HCT116 (cell line): ENCODE data around the gene SLC35F3. TPM values are rescaled to one million over a fixed set of nuclear protein-coding genes. Genes with fewer than 3 reads are reported as not detected.
"Not testable (repeated sequence)": the region's sequence is repeated elsewhere in the genome, so short reads cannot be mapped to it uniquely, and the experiment has no call there.

ENCODE experiments used
- ATAC-seq: fragments of 200-7000 bp; cut with Tn5 transposase; 2 replicates; pipeline ENCODE4 v1.9.1; 2020; ENCODE audit warnings: mild to moderate bottlenecking, moderate library complexity
- BruUV-seq: library from RNA; stranded (reverse); fragments of 400-500 nt; replicated peaks from 2 replicates; lab custom pipeline; 2021; lab: Mats Ljungman, UMichigan
- CTCF ChIA-PET: fragments of 300-600 bp; sonication (Branson Sonifier 250); formaldehyde crosslinking; loops from one replicate; lab custom pipeline; 2021; ENCODE audit warnings: antibody characterized with exemption; lab: Charles Lee
- POLR2A ChIA-PET: fragments of 300-600, 350-600 bp; sonication (Branson Sonifier 250); formaldehyde crosslinking; loops from one replicate; lab custom pipeline; 2021; ENCODE audit warnings: antibody characterized with exemption; lab: Charles Lee
- RAD21 ChIA-PET, 2 experiments: fragments of 300-600 bp; sonication (Branson Sonifier 250); formaldehyde crosslinking; loops; one replicate each; lab custom pipeline; 2023; ENCODE audit warnings: low total read pairs in 2 of 2; ENCODE audit not compliant: uncharacterized antibody in 2 of 2, unreplicated experiment in 2 of 2, low non-redundant PET in 1 of 2; lab: Charles Lee
- DNase-seq: peaks from one replicate; pipeline ENCODE4 v3.0.0-alpha.2; 2010; ENCODE audit warnings: low read depth, low spot score
- H2AFZ ChIP-seq: fragments of 200-600 bp; shearing (Covaris generic), sonication (generic); 2 replicates; pipeline ENCODE4 v1.6.1; 2017; ENCODE audit warnings: low read depth, mixed run types, mixed read lengths, antibody characterized with exemption, low read length; ENCODE audit not compliant: poor library complexity, severe bottlenecking
- H3K27ac ChIP-seq: 2 replicates; pipeline ENCODE4 v1.5.1; 2012; ENCODE audit warnings: low read depth, low read length
- H3K27me3 ChIP-seq: fragments of 200-600 bp; sonication (generic); 2 replicates; pipeline ENCODE4 v1.6.1; 2016; ENCODE audit warnings: mixed run types, low read length, mixed read lengths; ENCODE audit not compliant: insufficient read depth
- H3K36me3 ChIP-seq, 2 experiments: fragments of 200-500 bp in 1 of 2; fragments of 200-600 bp in 1 of 2; sonication (Bioruptor generic) in 1 of 2; sonication (generic) in 1 of 2; 2 replicates each; pipeline versions ENCODE4 v1.5.1 to v1.6.1; 2014 to 2016; ENCODE audit warnings: low read length in 2 of 2, inconsistent platforms in 1 of 2, mixed read lengths in 1 of 2, mixed run types in 1 of 2; ENCODE audit not compliant: insufficient read depth in 2 of 2, control insufficient read depth in 1 of 2
- H3K4me1 ChIP-seq, 2 experiments: fragments of 200-600 bp in 1 of 2; sonication (generic) in 1 of 2; 2 replicates each; pipeline versions ENCODE4 v1.5.1 to v1.6.1; 2012 to 2017; ENCODE audit warnings: low read length in 2 of 2, inconsistent platforms in 1 of 2, mild to moderate bottlenecking in 1 of 2, mixed read lengths in 1 of 2, mixed run types in 1 of 2, moderate library complexity in 1 of 2; ENCODE audit not compliant: insufficient read depth in 2 of 2, control insufficient read depth in 1 of 2
- H3K4me2 ChIP-seq: fragments of 200-600 bp; sonication (generic); 2 replicates; pipeline ENCODE4 v1.6.1; 2017; ENCODE audit warnings: mixed run types, low read length, mixed read lengths
- H3K4me3 ChIP-seq, 2 experiments: fragments of 200-600 bp in 1 of 2; sonication (generic) in 1 of 2; replicated peaks in 1 of 2; 2 replicates each; pipeline ENCODE4 v1.5.1; 2011 to 2016; ENCODE audit warnings: low read length in 2 of 2, control low read depth in 1 of 2, low read depth in 1 of 2, mild to moderate bottlenecking in 1 of 2, mixed read lengths in 1 of 2, mixed run types in 1 of 2
- H3K79me2 ChIP-seq: fragments of 200-600 bp; sonication (generic); 2 replicates; pipeline ENCODE4 v1.6.1; 2017; ENCODE audit warnings: mild to moderate bottlenecking, mixed run types, low read length, moderate library complexity, mixed read lengths; ENCODE audit not compliant: insufficient read depth
- H3K9ac ChIP-seq: fragments of 200-600 bp; sonication (generic); 2 replicates; pipeline ENCODE4 v1.6.1; 2016; ENCODE audit warnings: low read length, mixed read lengths
- H3K9me2 ChIP-seq: fragments of 200-600 bp; sonication (generic), shearing (Covaris generic); 2 replicates; pipeline ENCODE4 v1.6.1; 2017; ENCODE audit warnings: mixed run types, mild to moderate bottlenecking, moderate library complexity; ENCODE audit not compliant: insufficient read depth
- H3K9me3 ChIP-seq, 2 experiments: fragments of 200-500 bp in 1 of 2; fragments of 200-600 bp in 1 of 2; sonication (Bioruptor generic) in 1 of 2; sonication (generic) in 1 of 2; 2 replicates each; pipeline ENCODE4 v1.6.1; 2014 to 2017; ENCODE audit warnings: low read length in 2 of 2, mixed read lengths in 2 of 2, inconsistent platforms in 1 of 2, low read depth in 1 of 2, mild to moderate bottlenecking in 1 of 2, mixed run types in 1 of 2, moderate library complexity in 1 of 2; ENCODE audit not compliant: control insufficient read depth in 1 of 2, insufficient read depth in 1 of 2
- H4K20me1 ChIP-seq: fragments of 200-600 bp; sonication (generic), shearing (Covaris generic); 2 replicates; pipeline ENCODE4 v1.6.1; 2017; ENCODE audit warnings: mixed run types, mild to moderate bottlenecking, moderate library complexity; ENCODE audit not compliant: insufficient read depth
- CEBPB ChIP-seq: IDR thresholded peaks from 2 replicates; pipeline ENCODE4 v1.6.1; 2012; ENCODE audit warnings: low read depth
- EGR1 ChIP-seq: IDR thresholded peaks from 2 replicates; pipeline ENCODE4 v1.6.1; 2012; ENCODE audit warnings: low read depth
- EZH2 ChIP-seq: fragments of 200-600 bp; sonication (generic); IDR thresholded peaks from 2 replicates; pipeline ENCODE4 v1.6.1; 2017; ENCODE audit warnings: antibody characterized with exemption, mixed run types
- POLR2A ChIP-seq: IDR thresholded peaks from 2 replicates; pipeline ENCODE4 v1.7.0; 2011; ENCODE audit warnings: borderline replicate concordance; ENCODE audit not compliant: insufficient read depth, insufficient read length; ENCODE audit errors: extremely low read depth
- SP1 ChIP-seq: IDR thresholded peaks from 2 replicates; pipeline ENCODE4 v1.6.1; 2012; ENCODE audit warnings: low read depth
- SRF ChIP-seq: IDR thresholded peaks from 2 replicates; pipeline ENCODE4 v1.6.1; 2012; ENCODE audit warnings: low read depth
- ZFX ChIP-seq: fragments of 450-650 bp; IDR thresholded peaks from 2 replicates; pipeline ENCODE4 v1.6.1; 2017
- ZNF274 ChIP-seq: fragments of 200-500 bp; sonication (Bioruptor generic); IDR thresholded peaks from 2 replicates; pipeline ENCODE4 v1.6.1; 2014; ENCODE audit warnings: mild to moderate bottlenecking, low read depth, low read length, inconsistent platforms
- intact Hi-C: fragments of 100-400 bp; cut with micrococcal nuclease; formaldehyde crosslinking; loops from 2 replicates; pipeline ENCODE4 v1.10.0; 2022
- total RNA-seq: library from RNA; stranded (reverse); gene quantifications from one replicate; pipeline ENCODE4 v1.2.1, GENCODE V29; 2021; ENCODE audit not compliant: unreplicated experiment
- TF ChIP-seq, protein P1 (sequence below): IDR thresholded peaks from 2 replicates; pipeline ENCODE4 v1.6.1; 2012

The SLC35F3 gene
- total RNA-seq, 1 experiment from 2014 or later = 6.4 TPM

DNA sequence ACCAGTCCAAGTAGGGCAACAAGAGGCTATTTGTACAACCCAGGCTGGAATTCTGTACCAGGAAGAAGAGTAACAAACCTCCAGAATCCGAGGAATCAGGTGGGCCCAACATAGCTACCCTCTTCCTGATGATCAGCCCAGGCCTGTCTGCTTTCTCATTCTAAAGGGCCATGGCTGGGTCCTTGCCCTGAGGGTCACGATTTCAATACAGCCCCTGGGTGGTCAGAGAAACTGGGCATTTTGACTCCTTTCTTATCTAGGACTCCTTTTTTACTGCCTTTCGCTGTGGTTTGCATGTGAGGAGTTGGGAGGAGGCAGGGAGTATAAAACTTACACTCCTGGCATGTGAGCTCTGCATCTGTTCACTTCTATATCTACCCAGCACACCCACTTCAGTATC is 303.9 kb downstream of the SLC35F3 start:
- DNase-seq (no peak), ATAC-seq (no peak)
- ChIA-PET POLR2A (no interaction called here), CTCF (no interaction called here), RAD21 (no interaction called here)
- Histone ChIP-seq H3K9ac (no peak overlapping the region), H3K79me2 (no peaks in the 10 kb centered on the region), H3K27me3 (no peaks in the 10 kb centered on the region), H3K27ac (no peak overlapping the region), H3K4me1 (peaks cover 11 to 20% of the 10 kb centered on the region in 2 experiments), H3K36me3 (no peaks in the 10 kb centered on the region), H3K9me3 (no peaks in the 10 kb centered on the region), H3K4me2 (no peak overlapping the region), H3K9me2 (no peaks in the 10 kb centered on the region), H4K20me1 (no peaks in the 10 kb centered on the region), H2AFZ (no peak overlapping the region), H3K4me3 (no peak overlapping the region)
- intact Hi-C loops = no loop called here
- no peak for TF ChIP-seq SRF
- no peak for TF ChIP-seq ZNF274
- TF ChIP-seq, protein P1, sequence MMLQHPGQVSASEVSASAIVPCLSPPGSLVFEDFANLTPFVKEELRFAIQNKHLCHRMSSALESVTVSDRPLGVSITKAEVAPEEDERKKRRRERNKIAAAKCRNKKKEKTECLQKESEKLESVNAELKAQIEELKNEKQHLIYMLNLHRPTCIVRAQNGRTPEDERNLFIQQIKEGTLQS = no peak
- BruUV-seq = no TSS peak

DNA sequence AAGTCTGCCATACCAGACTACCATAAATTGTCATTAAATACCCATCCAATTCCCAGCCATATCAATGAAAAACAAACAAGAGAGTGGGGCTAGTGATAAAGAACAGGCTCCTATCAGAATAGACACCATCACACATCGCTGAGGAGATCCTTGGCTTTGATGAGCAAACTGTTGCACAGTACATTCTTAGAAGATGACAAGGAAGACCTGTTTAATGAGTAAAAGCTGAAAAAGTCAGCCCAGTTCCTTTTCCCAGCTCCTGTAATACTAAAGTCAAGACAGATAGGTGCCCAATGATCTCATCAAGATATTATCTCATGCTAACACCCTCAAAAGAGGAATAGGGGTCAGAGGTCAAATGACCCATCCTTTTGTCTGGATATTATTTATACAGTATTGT is 304.3 kb downstream of the SLC35F3 start:
- no peaks in the 10 kb centered on the region for H3K27me3 ChIP-seq
- DNase-seq (no peak), ATAC-seq (no peak)
- H3K4me3 ChIP-seq = no peak overlapping the region
- ChIA-PET POLR2A (no interaction called here), RAD21 (no interaction called here), CTCF (no interaction called here)
- no peaks in the 10 kb centered on the region for H3K9me2 ChIP-seq
- H3K27ac ChIP-seq = no peak overlapping the region
- H3K79me2 ChIP-seq = no peaks in the 10 kb centered on the region
- TF ChIP-seq CEBPB (no peak), SP1 (no peak), EZH2 (no peak), EGR1 (no peak), POLR2A (no peak), SRF (no peak), ZFX (no peak)
- H3K4me2 ChIP-seq = no peak overlapping the region
- no peak overlapping the region for H2AFZ ChIP-seq
- H3K4me1 ChIP-seq = peaks cover 11 to 18% of the 10 kb centered on the region in 2 experiments
- H4K20me1 ChIP-seq = no peaks in the 10 kb centered on the region
- BruUV-seq = no TSS peak
- H3K36me3 ChIP-seq = no peaks in the 10 kb centered on the region
- no peak overlapping the region for H3K9ac ChIP-seq
- intact Hi-C loops = no loop called here
- H3K9me3 ChIP-seq = no peaks in the 10 kb centered on the region

DNA sequence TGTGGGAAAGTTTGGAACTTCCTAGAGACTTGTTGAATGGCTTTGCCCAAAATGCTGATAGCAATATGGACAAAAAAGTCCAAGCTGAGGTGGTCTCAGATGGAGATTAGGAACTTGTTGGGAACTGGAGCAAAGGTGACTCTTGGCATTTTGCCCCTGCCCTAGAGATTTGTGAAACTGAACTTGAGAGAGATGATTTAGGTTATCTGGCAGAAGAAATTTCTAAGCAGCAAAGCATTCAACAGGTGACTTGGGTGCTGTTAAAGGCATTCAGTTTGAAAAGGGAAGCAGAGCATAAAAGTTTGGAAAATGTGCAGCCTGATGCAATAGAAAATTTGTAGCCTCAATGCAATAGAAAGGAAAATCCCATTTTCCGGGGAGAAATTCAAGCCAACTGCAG is 306.0 kb downstream of the SLC35F3 start:
- RAD21 ChIA-PET, H3K9me3 ChIP-seq, intact Hi-C loops, H3K27me3 ChIP-seq, ATAC-seq, H3K9ac ChIP-seq, H3K27ac ChIP-seq, DNase-seq, H2AFZ ChIP-seq, CTCF ChIA-PET, POLR2A ChIA-PET, H3K36me3 ChIP-seq, H3K9me2 ChIP-seq, BruUV-seq, H3K79me2 ChIP-seq, H4K20me1 ChIP-seq, H3K4me2 ChIP-seq, H3K4me3 ChIP-seq: not testable (repeated sequence)
- H3K4me1 ChIP-seq = peaks cover 11 to 18% of the 10 kb centered on the region in 2 experiments

DNA sequence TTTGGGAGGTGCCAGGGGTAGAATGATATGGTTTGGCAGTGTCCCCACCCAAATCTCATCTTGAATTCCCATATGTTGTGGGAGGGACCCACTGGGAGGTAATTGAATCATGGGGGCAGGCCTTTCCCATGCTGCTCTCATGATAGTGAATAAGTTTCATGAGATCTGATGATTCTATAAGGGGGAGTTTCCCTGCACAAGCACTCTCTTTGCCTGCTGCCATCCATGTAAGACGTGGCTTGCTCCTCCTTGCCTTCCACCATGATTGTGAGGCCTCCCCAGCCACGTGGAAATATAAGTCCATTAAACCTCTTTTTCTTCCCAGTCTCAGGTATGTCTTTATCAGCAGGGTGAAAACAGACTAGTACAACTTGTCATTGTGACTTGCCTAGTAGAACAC is 307.4 kb downstream of the SLC35F3 start:
- intact Hi-C loops = loop anchor here (2.0 kb wide), 1 partner anchor 57 kb away; no protein-coding TSS in a partner anchor
- H2AFZ ChIP-seq, H3K4me1 ChIP-seq, H3K9ac ChIP-seq, H3K9me2 ChIP-seq, H3K9me3 ChIP-seq, H3K4me3 ChIP-seq, H3K27me3 ChIP-seq, BruUV-seq, H3K79me2 ChIP-seq, CTCF ChIA-PET, DNase-seq, ATAC-seq, H3K27ac ChIP-seq, RAD21 ChIA-PET, POLR2A ChIA-PET, H4K20me1 ChIP-seq, H3K4me2 ChIP-seq, H3K36me3 ChIP-seq: not testable (repeated sequence)
